DOHH2 (cell line): ENCODE data around the gene MMEL1.

Experiments used
- CTCF ChIP-seq: fragments of 200-600 bp; sonication (generic); IDR thresholded peaks from one replicate; pipeline ENCODE4 v1.5.1; 2014; ENCODE audit warnings: antibody characterized with exemption, mild to moderate bottlenecking, low read depth, low read length; ENCODE audit not compliant: poor library complexity, severe bottlenecking
- EZH2phosphoT487 ChIP-seq: fragments of 200-600 bp; sonication (generic); IDR thresholded peaks from 2 replicates; pipeline ENCODE4 v1.6.1; 2017; ENCODE audit warnings: borderline replicate concordance, mild to moderate bottlenecking, antibody characterized with exemption, low read length, moderate library complexity, mixed read lengths

GRCh38 chr1:2611031-2611501 lies 21.8 kb downstream of the MMEL1 start:
- TF ChIP-seq CTCF (no peak), EZH2phosphoT487 (no peak)
